K562 (cell line): Measurements from ENCODE around the gene C1QTNF6.

Source experiments
- CBX1 ChIP-seq: sonication (generic); IDR thresholded peaks from 2 replicates; pipeline ENCODE4 v1.6.1; 2016; ENCODE audit warnings: antibody characterized with exemption, low read depth, mild to moderate bottlenecking
- TF ChIP-seq, protein P1 (sequence below): sonication (generic); formaldehyde crosslinking; IDR thresholded peaks from 2 replicates; pipeline ENCODE4 v1.8.1; 2023; ENCODE audit warnings: mild to moderate bottlenecking, missing genetic modification reagents
- TF ChIP-seq, protein P2 (sequence below), 2 experiments: fragments of 450-650 bp; formaldehyde crosslinking in 1 of 2; IDR thresholded peaks; 2 replicates each; pipeline versions ENCODE4 v1.4.0 to v1.6.1; 2014 to 2020; ENCODE audit warnings: mild to moderate bottlenecking in 2 of 2, borderline replicate concordance in 1 of 2, low read depth in 1 of 2

DNA sequence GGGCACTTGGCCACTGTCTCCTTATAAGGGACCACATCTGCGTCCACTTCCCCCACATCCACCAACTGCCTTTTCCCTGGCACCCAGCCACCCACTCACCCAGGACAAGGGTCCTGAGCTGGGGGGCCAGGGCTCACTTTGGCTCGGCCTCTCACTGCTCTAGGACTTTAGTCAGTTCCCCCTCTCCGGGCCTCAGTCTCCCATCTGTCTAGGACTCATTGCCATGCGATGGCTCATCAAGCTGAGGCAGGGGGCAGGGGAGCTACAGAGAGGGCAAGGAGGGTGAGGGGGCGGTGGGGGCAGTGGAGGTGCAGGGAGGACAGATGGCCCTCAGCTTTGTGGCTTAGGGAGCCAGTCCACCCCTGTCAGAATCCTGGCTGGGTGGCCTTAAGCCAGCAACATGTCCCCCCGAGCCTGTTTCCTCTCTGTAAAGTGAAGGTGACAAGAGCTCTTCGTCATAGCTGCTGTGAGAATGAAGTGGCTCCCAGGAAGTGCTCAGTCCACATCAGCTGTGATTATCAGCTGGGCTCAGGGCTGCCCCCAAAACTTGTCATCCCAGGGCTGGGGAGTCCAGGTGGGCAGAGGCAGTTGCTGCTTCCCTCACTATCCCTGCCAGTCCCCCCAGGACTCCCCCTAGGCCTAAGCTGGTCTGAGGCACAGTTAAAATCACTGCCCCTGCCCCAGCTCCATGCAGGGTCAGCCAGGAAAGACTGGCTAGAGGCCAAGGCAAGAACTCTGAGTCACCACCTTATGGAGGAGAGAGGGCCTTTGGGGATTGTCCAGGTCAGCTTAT, 41.2 kb upstream of the C1QTNF6 start:
- TF ChIP-seq, protein P1, sequence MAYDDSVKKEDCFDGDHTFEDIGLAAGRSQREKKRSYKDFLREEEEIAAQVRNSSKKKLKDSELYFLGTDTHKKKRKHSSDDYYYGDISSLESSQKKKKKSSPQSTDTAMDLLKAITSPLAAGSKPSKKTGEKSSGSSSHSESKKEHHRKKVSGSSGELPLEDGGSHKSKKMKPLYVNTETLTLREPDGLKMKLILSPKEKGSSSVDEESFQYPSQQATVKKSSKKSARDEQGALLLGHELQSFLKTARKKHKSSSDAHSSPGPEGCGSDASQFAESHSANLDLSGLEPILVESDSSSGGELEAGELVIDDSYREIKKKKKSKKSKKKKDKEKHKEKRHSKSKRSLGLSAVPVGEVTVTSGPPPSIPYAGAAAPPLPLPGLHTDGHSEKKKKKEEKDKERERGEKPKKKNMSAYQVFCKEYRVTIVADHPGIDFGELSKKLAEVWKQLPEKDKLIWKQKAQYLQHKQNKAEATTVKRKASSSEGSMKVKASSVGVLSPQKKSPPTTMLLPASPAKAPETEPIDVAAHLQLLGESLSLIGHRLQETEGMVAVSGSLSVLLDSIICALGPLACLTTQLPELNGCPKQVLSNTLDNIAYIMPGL, result no peak
- TF ChIP-seq CBX1, result no peak
- TF ChIP-seq, protein P2, sequence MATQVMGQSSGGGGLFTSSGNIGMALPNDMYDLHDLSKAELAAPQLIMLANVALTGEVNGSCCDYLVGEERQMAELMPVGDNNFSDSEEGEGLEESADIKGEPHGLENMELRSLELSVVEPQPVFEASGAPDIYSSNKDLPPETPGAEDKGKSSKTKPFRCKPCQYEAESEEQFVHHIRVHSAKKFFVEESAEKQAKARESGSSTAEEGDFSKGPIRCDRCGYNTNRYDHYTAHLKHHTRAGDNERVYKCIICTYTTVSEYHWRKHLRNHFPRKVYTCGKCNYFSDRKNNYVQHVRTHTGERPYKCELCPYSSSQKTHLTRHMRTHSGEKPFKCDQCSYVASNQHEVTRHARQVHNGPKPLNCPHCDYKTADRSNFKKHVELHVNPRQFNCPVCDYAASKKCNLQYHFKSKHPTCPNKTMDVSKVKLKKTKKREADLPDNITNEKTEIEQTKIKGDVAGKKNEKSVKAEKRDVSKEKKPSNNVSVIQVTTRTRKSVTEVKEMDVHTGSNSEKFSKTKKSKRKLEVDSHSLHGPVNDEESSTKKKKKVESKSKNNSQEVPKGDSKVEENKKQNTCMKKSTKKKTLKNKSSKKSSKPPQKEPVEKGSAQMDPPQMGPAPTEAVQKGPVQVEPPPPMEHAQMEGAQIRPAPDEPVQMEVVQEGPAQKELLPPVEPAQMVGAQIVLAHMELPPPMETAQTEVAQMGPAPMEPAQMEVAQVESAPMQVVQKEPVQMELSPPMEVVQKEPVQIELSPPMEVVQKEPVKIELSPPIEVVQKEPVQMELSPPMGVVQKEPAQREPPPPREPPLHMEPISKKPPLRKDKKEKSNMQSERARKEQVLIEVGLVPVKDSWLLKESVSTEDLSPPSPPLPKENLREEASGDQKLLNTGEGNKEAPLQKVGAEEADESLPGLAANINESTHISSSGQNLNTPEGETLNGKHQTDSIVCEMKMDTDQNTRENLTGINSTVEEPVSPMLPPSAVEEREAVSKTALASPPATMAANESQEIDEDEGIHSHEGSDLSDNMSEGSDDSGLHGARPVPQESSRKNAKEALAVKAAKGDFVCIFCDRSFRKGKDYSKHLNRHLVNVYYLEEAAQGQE (IDR thresholded peaks at IDR 0.05; ENCODE audit: borderline replicate concordance), result no peak
- TF ChIP-seq, protein P2 (CRISPR knock-in tag; IDR thresholded peaks at IDR 0.05; ENCODE audit: low read depth), result no peak
